Smooth muscle cell (in vitro differentiated cells): ENCODE results near the gene EPC1. TPM values are rescaled to one million over a fixed set of nuclear protein-coding genes. Genes with fewer than 3 reads are reported as not detected.

Source experiments
- DNase-seq: peaks from one replicate; lab custom pipeline; 2025; ENCODE audit not compliant: unreplicated experiment; lab: John Stamatoyannopoulos, UW
- H2AFZ ChIP-seq: fragments of 200-600 bp; sonication (generic); 2 replicates; pipeline ENCODE4 v1.6.0; 2016; ENCODE audit warnings: antibody characterized with exemption, low read depth, mild to moderate bottlenecking
- H3F3A ChIP-seq: fragments of 200-600 bp; sonication (generic); 2 replicates; pipeline ENCODE4 v1.6.0; 2017; ENCODE audit warnings: antibody characterized with exemption, low read depth
- H3K27ac ChIP-seq: fragments of 200-600 bp; sonication (generic); 2 replicates; pipeline ENCODE4 v1.5.1; 2016; ENCODE audit warnings: low read depth, mild to moderate bottlenecking
- H3K27me3 ChIP-seq: fragments of 200-600 bp; sonication (generic); 2 replicates; pipeline ENCODE4 v1.6.1; 2016; ENCODE audit warnings: low read depth, mild to moderate bottlenecking
- H3K36me3 ChIP-seq: fragments of 200-600 bp; sonication (generic); 2 replicates; pipeline ENCODE4 v1.5.1; 2016; ENCODE audit warnings: low read depth
- H3K4me1 ChIP-seq: fragments of 200-600 bp; sonication (generic); 2 replicates; pipeline ENCODE4 v1.5.1; 2016; ENCODE audit warnings: low read depth
- H3K4me2 ChIP-seq: fragments of 200-600 bp; sonication (generic); 2 replicates; pipeline ENCODE4 v1.6.0; 2016; ENCODE audit warnings: mild to moderate bottlenecking
- H3K4me3 ChIP-seq: fragments of 200-600 bp; sonication (generic); 2 replicates; pipeline ENCODE4 v1.5.1; 2016; ENCODE audit warnings: mild to moderate bottlenecking
- H3K79me2 ChIP-seq: fragments of 200-600 bp; sonication (generic); 2 replicates; pipeline ENCODE4 v1.6.0; 2016; ENCODE audit warnings: low read depth, mild to moderate bottlenecking
- H3K9ac ChIP-seq: fragments of 200-600 bp; sonication (generic); 2 replicates; pipeline ENCODE4 v1.6.0; 2016; ENCODE audit warnings: low read depth
- H3K9me3 ChIP-seq: fragments of 200-600 bp; sonication (generic); replicated peaks from 2 replicates; pipeline ENCODE4 v1.5.1; 2016; ENCODE audit warnings: low read depth
- H4K20me1 ChIP-seq: fragments of 200-600 bp; sonication (generic); 2 replicates; pipeline ENCODE4 v1.6.0; 2016; ENCODE audit warnings: low read depth
- CTCF ChIP-seq: fragments of 200-600 bp; sonication (generic); IDR thresholded peaks from 2 replicates; pipeline ENCODE4 v1.5.1; 2017; ENCODE audit warnings: borderline replicate concordance, mild to moderate bottlenecking, antibody characterized with exemption; ENCODE audit not compliant: insufficient read depth, poor library complexity, severe bottlenecking
- WGBS: methylation state at CpG from one replicate; pipeline ENCODE4 v1.1.7; 2016; ENCODE audit warnings: low lambda C conversion rate; 5-methylcytosine and 5-hydroxymethylcytosine counted together
- polyA plus RNA-seq: library from polyadenylated mRNA; unstranded; fragments of >200 nt; fragmentation: Nextera tagmentation; extraction: Ambion mirVana; gene quantifications from 2 replicates; pipeline ENCODE4 v1.2.1, GENCODE V29; 2016
- total RNA-seq: library from RNA; depleted of rRNA; stranded (reverse); fragments of >200 nt; gene quantifications from 2 replicates; pipeline ENCODE4 v1.2.3, GENCODE V29; 2014

Gene EPC1
- total and polyA plus RNA-seq, 2 experiments from 2014 or later: 16.3 to 52.1 TPM

GRCh38 chr10:32378363-32379317, 31.7 kb upstream of the EPC1 start:
- peaks cover 27% of the 10 kb centered on the region for H4K20me1 ChIP-seq
- no peak for TF ChIP-seq CTCF
- peaks cover 4% of the 10 kb centered on the region for H3F3A ChIP-seq
- H3K4me2 ChIP-seq: peak overlapping the region; percentile 94
- no peaks in the 10 kb centered on the region for H3K27me3 ChIP-seq
- no peaks in the 10 kb centered on the region for H3K36me3 ChIP-seq
- H3K4me1 ChIP-seq: peaks cover 14% of the 10 kb centered on the region
- H3K9me3 ChIP-seq: no peaks in the 10 kb centered on the region
- H3K4me3 ChIP-seq: peak overlapping the region; percentile 94
- H3K79me2 ChIP-seq: peaks cover 49% of the 10 kb centered on the region
- WGBS: under 1% methylated on average over 19 of the region's 19 CpGs
- peak; percentile 43 for DNase-seq
- H3K9ac ChIP-seq: peak overlapping the region; percentile 84
- peak overlapping the region; percentile 86 for H3K27ac ChIP-seq
- H2AFZ ChIP-seq: peak overlapping the region; percentile 94

DNA sequence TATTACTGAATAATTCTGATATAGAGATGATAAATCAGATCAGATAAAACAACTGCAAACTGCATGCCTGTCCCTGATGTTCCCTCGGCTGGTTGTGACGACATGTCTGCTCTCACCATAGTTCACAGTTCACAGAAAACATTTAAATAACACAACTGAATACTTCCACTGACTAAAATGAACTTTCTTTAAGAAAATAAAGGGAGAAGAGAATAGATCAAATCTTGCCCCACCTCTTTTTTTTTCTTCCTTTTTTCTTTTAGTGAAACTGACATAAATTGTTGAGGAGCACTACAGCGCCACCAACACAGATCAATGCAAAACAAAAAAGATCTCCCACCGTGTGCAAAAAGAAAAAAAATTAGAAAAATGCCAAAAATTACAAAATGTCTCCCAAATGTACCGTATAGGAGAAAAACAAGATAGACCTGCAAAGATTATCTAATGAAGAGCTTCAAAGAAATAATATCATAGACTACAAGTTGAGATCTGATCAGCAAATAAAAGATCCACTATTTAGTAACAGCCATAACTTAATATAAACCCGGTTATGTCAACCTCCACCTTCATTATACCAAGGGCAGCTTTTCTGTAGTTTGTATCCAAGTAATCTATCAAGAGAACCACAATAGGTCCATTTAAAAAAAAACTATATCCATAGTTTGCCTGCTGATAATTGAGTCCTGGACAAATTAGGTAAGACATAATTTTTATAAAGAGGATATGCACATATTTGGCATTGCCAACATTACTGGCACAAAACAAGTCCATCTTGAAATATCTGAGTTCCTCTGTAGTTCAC, 30.7 kb upstream of the EPC1 start:
- under 1% methylated on average over 6 of the region's 6 CpGs for WGBS
- Histone ChIP-seq H3K4me1 (peaks cover 14% of the 10 kb centered on the region), H3K27ac (peak overlapping the region; percentile 86), H3K4me3 (peak overlapping the region; percentile 94), H3K9me3 (no peaks in the 10 kb centered on the region), H3K27me3 (no peaks in the 10 kb centered on the region), H4K20me1 (peaks cover 37% of the 10 kb centered on the region), H3K9ac (peak overlapping the region; percentile 84), H2AFZ (peak overlapping the region; percentile 94), H3K79me2 (peaks cover 59% of the 10 kb centered on the region), H3K4me2 (peak overlapping the region; percentile 94), H3F3A (peaks cover 4% of the 10 kb centered on the region), H3K36me3 (no peaks in the 10 kb centered on the region)
- TF ChIP-seq CTCF: peak; percentile 34
- no peak for DNase-seq

- H3K9me3 ChIP-seq: no peaks in the 10 kb centered on the region
- H3K4me1 ChIP-seq: peaks cover 14% of the 10 kb centered on the region
- H4K20me1 ChIP-seq: peaks cover 46% of the 10 kb centered on the region
- no peak for DNase-seq
- peak overlapping the region; percentile 94 for H2AFZ ChIP-seq
- H3K79me2 ChIP-seq: peaks cover 68% of the 10 kb centered on the region
- peak overlapping the region; percentile 84 for H3K9ac ChIP-seq
- H3F3A ChIP-seq: peaks cover 4% of the 10 kb centered on the region
- peak overlapping the region; percentile 94 for H3K4me2 ChIP-seq
- H3K27me3 ChIP-seq: no peaks in the 10 kb centered on the region
- no peak for TF ChIP-seq CTCF
- H3K27ac ChIP-seq: peak overlapping the region; percentile 86
- no peaks in the 10 kb centered on the region for H3K36me3 ChIP-seq
- peak overlapping the region; percentile 94 for H3K4me3 ChIP-seq
- WGBS: 29% methylated on average over 3 of the region's 3 CpGs
Measured at GRCh38 chr10:32376771-32377170, 29.8 kb upstream of the EPC1 start.
